ENCODE measurements around the gene MXD4.

The MXD4 gene

DNA sequence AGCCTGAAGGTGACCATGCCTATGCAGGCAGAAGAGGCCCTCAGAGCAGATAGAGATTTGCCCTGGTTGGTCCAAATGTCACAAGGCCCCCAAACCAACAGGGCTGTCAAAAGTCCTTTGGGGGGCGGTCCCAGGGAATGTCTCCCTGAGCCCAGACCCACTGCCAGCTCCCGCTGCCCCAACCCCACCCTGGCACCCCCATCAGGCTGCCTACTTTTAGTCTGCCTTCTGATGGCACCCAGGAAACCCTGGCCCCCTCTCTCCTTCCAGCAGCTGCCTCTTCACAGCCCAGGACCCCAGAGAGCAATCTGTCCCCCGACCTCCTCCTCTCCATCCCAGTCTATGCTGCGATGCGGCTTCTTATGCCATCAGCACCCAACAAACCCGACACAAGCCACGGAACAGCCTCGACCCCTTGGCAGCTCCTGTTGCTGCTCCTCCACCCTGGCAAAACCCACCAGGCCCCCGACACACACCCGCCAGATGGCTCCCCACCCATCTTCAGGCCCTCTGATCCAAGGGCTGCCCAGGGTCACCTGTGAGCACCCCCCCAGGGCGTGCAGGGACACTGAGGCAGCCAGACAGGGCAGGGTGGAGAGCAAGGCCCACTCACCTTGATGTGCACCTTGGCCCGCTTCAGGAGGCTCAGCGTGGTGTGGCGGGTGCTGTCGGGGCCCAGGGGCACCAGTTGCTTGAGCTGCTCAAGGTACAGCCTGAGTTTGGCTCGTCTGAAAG lies 9.9 kb downstream of the MXD4 start:
- DNase-seq (ENCODE audit: low read depth in 1 of 2, low spot score in 1 of 2) = no peak

DNA sequence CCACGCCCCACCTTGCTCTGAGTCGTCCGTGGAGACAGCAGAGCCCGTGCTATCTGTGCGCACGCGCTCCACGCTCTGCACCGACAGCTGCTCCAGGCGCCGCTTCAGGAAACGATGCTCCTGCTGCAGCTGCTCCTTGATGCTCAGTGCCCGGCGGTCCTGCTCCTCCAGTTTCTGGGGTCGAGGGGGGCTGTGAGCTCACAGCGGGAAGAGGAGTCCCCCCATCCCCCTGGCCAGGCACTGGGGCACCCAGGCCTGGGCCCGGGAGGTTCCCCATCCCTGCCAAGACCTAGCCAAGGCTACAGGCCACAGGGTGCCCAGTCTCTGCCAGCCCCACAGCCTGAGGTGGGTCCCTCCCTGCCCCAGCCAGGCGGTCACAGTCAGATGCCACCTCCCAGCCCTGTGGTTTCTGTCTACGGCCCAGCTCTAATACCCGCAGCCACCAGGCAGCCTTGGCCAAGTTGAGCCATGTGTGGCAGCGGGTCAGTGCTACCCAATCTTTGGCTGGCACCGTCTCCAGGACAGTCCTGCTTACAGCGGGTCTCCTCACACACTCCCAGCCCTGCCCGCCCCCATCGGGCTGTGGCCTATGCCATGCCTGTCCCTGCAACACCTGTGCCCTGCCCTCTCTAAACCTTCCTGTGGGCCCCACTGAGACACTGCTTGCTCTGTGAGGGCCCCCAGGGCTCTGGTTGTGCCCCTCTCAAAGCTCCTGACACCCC lies 10.7 kb downstream of the MXD4 start:
- DNase-seq (ENCODE audit: low read depth in 1 of 2, low spot score in 1 of 2) = no peak

DNA sequence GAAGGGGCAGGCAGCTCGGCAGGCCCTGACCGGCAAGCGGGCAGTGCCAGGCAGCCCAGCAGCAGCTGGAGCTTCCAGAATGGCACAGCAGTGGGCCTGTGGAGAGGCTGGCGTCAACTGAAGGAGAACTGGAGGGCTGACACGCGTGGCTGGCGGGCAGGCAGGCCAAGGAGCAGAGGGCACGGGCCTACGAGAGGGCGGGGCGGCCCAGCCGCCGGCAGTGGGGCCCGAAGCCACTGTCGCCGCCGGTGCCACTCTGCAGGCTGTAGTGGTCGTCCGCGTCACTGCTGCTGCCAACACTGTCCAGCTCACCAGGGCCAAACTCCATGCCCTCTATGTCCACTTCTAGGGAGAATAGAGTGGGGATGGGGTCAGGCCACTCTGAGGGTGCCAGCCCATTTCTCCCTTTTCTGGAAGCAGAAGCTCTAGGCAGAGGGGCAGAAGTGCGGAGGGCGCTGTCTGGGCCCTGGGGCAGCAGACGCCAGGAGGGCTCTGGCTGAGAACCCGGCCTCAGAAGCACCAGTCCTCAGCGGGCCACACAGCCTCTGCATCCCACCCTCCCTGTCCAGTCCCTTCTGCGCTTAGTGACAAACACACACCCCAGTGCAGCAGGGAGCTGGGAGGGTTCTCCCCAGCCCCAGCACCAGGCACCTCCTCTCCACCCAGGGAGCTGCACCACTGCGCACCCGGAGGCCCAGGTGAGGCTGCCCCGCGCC lies 11.4 kb downstream of the MXD4 start:
- no peak for DNase-seq (ENCODE audit: low read depth in 1 of 2, low spot score in 1 of 2)

DNA sequence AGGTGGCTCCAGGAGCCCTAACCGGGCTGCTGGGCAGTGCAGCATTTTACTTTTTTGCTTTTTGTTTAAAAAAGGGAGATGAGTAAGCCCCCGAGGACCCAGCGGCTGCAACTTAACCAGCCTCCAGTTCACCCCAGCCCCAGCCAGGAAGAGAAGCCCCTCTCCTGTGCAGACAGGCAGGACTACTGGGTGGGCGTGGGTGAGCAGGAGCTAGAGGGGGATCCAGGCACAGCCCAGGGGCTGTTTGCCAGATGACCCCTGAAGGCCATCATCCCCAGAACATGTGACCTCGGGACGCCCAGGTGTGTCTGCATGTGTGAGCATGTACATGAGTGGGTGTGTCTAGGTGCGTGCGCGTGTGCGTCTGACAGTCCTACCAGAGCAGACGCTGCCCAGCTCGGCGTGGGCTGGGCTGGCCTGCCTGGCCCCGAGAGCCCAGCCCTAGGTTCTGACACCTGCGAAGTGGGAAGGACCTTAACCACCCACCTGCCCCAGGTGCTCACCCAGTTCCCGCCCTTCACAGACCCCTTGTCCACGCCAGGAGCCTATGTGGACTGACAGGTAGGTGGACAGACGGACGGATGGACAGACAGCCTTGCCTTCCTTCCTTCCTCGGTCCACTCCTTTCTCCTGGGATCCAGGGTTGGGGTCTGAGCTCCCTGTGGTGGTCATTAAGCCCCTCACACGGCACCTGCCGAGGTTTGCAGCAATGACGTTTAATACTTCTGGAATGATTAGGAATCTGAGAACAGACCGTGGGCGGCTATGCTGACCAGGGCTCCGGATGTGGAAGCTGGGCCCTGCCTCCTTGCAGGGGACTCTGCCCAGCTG lies 12.2 kb downstream of the MXD4 start:
- no peak for DNase-seq (ENCODE audit: low read depth in 1 of 2, low spot score in 1 of 2)

DNA sequence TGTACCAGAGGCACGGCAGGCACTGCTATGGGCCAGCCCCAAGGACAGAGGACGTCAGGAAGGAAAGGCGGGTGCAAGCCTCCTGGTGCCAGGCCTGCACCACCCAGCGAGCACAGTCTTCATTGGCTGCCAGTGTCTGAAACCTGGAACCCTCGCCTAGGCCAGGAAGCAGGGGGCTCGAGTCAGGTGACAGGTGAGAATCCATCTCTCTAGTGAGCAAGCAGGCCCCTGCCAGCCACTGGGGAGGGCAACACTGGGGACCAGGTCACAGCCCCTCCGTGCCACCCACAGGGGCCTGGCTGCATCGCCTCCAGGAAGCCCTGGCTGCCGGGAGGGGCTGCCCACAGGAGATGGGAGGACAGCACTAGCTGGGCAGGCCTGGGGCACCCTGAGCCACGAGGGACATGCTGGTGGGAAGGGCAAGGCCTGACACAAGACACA lies 13.1 kb downstream of the MXD4 start:
- DNase-seq (ENCODE audit: low read depth in 1 of 2, low spot score in 1 of 2) = no peak

DNA sequence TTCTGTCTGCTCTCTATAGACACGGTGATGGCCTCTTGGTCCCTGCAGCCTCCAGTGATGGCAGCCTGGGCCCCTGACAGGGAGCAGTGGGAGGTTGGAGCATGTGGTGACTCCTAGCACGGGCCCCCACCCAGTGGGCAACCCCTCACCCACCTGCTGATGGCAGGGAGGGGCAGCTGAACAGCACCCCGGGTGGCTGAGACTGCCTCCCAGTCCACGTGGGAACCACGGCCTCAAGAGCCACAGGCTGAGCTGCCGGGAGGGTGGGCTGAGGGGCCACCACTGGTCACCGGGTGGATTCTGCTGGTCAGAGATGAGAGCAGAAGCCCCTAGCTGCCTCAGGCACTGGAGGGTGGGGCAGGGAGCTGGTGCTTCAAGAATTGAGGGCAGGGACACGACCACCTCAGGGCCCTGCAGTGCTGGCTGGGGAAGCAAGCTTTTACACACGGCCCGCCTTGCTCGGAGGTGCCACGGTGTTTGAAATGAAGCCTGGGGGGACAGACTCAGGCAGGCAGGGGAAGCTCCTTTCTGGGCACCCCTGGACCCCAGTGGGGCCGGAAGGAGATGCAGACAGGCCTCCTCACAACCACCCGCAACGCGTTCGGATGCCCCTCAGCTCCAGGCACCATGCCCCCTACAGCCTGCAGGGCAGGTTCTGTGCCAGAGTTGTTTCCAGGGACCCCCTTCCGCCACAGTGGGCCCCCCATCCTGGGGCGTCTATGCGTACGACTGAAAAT lies 13.7 kb downstream of the MXD4 start:
- no peak for DNase-seq (ENCODE audit: low read depth in 1 of 2, low spot score in 1 of 2)

DNA sequence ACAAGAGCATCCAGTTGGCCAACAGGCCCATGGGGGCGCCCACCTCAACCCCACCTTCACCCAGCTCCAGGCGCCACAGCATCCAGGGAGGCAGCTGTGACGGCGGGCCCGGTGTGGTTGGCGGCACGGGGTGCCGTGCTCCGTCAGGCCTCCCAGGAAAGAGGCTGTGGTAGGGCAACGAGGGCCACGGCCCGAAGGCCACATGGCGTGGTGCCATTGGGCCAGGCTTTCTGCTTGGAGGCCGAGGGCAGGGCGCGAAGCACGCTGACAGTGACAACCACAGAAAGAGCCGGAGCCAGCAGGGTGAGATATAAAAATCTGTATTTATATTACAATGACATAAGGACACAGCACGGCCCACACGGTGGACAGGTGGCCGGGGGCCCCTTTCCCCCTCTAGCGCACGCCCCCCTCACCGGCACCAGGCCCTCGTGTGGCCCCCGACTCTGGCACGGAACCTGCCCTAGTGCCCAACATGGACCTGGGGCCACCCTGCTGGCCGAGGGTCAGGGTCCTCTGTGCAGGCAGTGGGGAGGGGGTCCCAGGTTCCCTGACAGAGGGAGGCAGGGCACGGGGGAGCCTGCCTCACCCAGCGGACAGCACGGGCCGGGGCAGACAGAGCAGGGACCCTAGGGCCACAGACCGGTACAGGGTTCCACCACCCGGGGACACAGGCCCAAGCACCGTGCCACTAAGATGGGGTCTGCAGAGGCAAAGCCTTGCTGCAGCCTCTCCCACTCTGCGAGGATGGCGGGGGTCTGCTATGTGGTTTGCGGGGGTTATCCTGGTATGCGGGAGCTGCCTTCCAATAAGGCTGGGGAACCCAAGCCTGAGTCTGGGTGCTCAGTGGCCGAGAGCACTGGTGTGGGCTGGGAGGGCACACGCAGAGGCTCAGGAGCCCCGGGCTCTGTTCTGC lies 14.5 kb downstream of the MXD4 start:
- DNase-seq (ENCODE audit: low read depth in 1 of 2, low spot score in 1 of 2) = no peak

DNA sequence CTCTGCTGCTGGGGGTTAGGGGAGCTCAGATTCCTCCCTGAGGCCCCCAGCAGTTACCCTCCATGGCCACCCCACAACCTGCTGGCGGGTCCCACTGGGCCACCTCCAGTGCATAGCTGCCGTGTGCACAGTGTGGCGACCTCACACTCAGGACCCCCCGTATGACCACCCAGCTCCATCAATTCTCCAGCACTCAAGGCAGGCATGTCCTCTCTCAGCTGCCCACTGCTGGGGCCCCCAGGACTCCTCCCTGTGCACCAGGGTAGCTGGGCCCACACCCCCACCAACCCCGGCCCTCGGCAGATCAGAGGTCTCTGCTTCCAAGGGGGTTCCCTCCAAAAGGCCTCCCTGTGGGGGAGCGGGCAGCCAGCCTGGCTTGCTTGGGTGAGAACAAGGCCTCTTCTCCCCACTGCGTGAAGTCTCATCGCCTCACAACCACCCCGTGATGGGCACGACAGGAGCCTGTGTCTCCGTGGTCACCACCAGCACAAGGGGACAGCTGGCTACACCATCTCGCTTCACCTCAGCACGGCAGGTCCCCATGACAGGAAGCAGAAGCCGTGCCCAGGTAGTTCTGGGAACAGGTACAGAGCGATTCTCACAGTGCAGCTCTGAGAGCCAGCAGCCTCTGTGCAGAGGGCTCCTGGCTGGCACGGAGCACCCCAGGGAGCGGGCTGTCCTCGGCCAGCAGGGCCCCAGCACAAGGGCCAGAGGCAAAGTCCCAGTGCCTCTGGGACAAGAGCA lies 15.4 kb downstream of the MXD4 start:
- DNase-seq (ENCODE audit: low read depth in 1 of 2, low spot score in 1 of 2) = no peak

DNA sequence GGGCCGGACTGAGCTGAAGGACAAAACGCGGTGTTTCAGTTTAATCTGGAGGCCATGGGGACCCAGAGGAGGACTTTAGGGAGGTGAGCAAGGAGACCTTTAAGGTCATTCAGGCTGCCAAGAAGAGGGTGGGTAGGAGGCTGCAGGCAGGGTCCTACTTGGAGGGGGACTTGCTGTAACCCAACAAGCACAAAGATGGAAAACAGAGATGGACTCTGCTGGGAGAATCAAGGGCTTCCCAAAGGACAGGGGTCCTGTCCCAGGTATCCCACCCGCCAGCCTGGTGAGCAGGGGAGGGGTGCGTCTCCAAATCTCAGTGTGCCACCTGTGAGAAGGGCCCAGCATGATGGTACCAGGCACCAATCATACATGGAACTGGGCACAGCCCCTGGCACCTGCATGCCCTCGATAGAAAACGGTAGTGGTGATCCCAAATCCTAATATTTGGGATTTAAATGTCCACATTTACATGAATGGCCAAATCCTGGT lies 16.1 kb downstream of the MXD4 start:
- no peak for DNase-seq (ENCODE audit: low read depth in 1 of 2, low spot score in 1 of 2)

DNA sequence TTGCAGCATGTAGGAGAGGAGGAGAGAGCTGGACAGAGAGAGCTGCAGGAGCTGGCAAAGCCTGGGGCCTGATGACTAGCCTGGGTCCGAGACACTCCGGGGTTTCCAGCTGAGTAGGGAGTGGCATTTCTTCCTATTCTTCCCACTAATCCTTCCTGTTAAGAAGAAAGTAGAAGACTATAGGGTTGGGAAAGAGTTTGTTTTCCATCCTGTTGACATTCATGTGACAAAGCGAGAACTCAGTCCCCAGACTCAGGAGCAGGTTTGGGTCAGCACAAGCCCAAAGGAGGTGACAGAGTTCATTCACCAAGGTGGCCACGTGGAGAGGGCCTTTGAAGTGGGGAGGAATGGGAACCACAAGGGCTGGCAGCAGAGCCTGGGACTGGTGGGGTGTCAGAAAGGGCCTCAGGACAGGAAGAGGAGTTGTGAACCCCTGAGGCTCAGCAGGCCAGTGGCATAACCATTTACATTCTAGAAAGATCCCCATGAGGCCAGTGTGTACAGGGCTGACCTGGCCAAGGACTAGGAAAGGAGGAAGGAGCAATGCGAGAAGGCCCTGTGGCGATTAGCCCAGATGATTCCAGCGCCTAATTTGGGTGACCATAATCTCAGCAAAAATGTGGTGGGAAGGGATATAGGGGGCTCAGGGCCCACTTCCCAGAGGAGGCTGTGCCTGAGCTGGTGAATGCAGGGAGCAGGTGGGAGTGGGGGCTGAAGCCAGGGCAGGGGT lies 16.7 kb downstream of the MXD4 start:
- no peak for DNase-seq (ENCODE audit: low read depth in 1 of 2, low spot score in 1 of 2)

DNA sequence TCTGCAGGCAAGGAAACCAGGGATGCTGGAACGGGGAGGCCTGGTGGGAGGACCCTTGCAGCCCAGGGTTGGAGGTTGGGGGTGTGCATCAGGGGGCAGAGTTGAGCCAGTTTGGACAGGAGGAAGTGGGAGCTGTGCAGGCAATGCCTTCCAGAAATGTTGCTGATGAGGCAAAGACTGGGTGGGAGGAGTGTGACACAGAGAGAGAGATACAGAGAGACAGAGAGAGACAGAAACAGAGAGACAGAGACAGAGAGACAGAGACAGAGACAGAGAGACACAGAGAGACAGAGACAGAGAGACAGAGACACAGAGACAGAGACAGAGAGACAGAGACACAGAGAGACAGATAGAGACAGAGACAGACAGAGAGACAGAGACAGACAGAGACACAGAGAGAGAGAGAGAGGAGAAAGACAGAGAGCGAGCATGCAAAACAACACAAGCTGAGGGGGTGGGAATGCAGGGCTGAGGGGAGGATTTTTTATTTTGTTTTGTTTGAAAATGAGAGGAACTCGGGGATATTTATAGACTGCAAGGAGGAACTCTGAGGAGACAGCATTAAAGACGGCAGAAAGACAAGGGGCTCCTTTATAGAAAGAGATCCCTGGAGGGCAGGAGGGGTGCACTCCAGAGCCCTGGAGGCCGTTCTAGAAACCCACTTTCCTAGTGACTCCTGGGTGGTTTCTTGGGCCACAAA lies 18.1 kb downstream of the MXD4 start:
- DNase-seq (ENCODE audit: low read depth in 1 of 2, low spot score in 1 of 2) = no peak

DNA sequence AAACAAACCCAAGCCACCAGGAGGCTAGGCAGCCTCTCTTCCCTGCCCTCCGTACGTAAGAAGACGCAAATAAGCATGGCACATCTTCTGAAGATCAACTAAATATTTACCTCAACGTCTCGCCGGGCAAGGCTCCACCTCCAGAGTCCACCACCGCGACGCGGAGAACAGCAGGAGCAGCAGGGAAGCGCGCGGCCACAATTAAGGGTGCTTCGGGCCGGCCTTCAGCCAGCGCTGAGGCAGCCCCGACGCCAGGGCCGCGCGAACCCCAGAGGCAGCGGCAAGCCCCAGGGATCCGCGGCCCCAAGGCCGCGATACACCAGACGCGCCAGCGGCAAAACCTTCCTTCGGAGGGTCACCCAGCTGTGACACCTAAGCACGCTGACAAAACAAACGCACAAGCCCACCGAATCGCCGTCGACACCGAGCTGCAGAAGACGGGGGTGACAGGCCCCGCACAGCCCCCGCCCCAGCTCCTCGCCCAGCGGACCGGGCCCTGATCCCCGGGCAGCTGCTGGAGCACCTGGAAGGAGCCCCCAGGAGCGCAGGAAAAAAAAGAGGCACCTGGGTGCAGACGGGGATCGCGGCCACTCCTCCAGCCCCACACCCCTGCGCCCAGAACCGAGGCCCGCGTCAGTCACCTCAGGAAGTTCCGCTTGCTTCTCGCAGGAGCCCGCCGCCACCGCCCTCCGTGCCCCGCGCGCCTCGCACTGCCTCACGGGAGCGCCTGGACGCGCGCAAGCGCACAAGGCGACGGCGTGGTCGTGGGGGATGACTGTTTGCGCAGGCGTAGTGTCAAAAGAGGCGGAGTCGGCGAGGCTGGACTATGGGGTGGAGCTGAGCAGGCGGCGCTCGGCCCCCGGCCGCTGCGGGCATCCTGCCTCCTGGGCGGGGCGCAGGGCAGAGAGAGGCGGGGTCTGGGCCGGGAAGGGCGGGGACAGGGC lies 20.2 kb downstream of the MXD4 start, which contains the start of the genes HAUS3 and POLN:
TSS of gene HAUS3 (minus strand) at position 712 of the 944 bp plus-strand sequence. CDS start 1,175 bp downstream, outside the sequence.
TSS of gene POLN (minus strand) at position 712 of the 944 bp plus-strand sequence. CDS start 12,890 bp downstream, outside the sequence.
- peak; percentile 98 to 99 for DNase-seq (ENCODE audit: low read depth in 1 of 2, low spot score in 1 of 2)

DNA sequence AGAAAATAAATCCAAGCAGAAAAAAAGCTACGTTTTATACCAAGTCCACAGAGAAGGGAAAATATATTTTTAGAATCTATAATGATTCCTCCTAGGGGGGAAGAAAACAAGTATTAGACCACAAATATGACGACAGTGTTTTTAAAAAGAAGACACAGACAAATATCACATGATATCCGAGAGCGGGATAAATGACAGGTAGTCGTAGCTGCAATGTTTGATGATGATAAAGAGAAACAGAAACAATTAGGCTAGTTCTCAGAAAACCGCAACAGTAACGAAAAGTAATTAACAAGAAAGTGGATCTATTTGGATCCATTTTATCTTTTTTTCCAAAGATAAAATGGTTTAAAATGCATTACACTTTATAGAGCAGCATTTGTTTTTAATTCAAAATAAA lies 20.9 kb downstream of the MXD4 start:
- DNase-seq (ENCODE audit: low read depth in 1 of 2, low spot score in 1 of 2) = no peak

DNA sequence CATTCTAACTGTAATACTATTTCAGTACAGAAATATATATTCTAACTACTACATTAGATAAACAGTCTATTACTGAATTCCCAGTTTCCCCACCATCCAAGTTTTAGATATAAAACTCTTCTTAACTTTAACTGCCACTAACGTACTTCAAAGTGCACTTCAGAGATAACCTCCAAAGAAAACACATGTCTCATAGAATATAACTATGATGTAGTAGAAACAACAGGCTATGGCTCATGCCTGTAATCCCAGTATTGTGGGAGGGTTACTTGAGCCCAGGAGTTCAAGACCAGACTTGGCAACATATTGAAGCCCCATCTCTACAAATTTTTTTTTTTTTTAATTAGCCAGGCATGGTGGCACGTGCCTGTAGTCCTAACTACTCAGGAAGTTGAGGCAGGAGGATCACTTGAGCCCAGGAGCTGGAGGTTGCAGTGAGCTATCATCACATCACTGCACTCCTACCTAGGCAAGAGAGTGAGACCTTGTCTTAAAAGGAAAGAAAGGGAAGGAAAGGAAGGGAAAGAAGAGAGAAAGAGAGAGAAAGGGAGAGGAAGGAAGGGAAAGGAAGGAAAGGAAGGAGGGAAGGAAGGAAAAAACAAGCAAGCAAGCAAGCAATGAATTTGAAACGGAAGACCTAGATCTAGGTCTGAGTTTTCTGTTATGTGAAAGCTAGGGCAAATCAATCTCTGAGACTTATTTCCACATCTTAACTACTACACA lies 24.8 kb downstream of the MXD4 start:
- DNase-seq (ENCODE audit: low read depth in 1 of 2, low spot score in 1 of 2) = no peak

DNA sequence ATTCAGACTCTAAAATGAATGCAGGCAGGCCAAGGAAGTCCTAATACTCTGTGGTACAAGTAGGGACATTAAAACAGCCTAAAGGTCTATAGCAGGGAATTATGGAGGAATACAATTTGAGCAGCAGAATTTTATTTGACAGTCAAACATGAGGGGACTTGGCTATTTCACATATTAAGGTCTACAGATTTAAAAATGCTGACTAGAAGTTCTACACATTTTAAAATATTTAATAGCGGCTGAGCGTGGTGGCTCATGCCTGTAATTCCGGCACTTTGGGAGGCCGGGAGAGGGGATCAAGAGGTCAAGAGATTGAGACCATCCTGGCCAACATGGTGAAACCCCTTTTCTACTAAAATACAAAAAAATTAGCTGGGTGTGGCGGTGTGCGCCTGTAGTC lies 30.8 kb downstream of the MXD4 start:
- DNase-seq (ENCODE audit: low read depth in 1 of 2, low spot score in 1 of 2) = no peak

Measured in activated CD4-positive, alpha-beta T cell treated with anti-CD3 and anti-CD28 coated beads, Interleukin-2, amount 50 U/mL, for 24 hours (primary cell).